PFSK-1 (cell line): ENCODE data around the gene RARB.

ENCODE experiments used
- FOXP2 ChIP-seq: optimal IDR thresholded peaks from 2 replicates; pipeline ENCODE3; 2011; ENCODE audit warnings: borderline replicate concordance, control low read depth, inconsistent platforms; ENCODE audit not compliant: insufficient read depth; ENCODE audit errors: extremely low read length, extremely low read depth
- POLR2AphosphoS5 ChIP-seq: IDR thresholded peaks from 2 replicates; pipeline ENCODE4 v1.6.1; 2012; ENCODE audit warnings: low read depth, mild to moderate bottlenecking, control low read depth, low read length, moderate library complexity
- REST ChIP-seq, 2 experiments: IDR thresholded peaks; 2 replicates each; pipeline versions ENCODE4 v1.6.1 to v1.8.0; 2011 to 2012; ENCODE audit warnings: low read depth in 2 of 2, low read length in 2 of 2, control low read depth in 1 of 2, inconsistent platforms in 1 of 2, mild to moderate bottlenecking in 1 of 2, moderate library complexity in 1 of 2; ENCODE audit not compliant: insufficient read depth in 1 of 2
- SIN3A ChIP-seq: IDR thresholded peaks from 2 replicates; pipeline ENCODE4 v1.6.1; 2012; ENCODE audit warnings: mild to moderate bottlenecking, low read length, moderate library complexity, borderline replicate concordance; ENCODE audit not compliant: insufficient read depth
- TAF1 ChIP-seq: IDR thresholded peaks from 2 replicates; pipeline ENCODE4 v1.6.1; 2012; ENCODE audit warnings: low read length, control low read depth, borderline replicate concordance; ENCODE audit not compliant: insufficient read depth

DNA sequence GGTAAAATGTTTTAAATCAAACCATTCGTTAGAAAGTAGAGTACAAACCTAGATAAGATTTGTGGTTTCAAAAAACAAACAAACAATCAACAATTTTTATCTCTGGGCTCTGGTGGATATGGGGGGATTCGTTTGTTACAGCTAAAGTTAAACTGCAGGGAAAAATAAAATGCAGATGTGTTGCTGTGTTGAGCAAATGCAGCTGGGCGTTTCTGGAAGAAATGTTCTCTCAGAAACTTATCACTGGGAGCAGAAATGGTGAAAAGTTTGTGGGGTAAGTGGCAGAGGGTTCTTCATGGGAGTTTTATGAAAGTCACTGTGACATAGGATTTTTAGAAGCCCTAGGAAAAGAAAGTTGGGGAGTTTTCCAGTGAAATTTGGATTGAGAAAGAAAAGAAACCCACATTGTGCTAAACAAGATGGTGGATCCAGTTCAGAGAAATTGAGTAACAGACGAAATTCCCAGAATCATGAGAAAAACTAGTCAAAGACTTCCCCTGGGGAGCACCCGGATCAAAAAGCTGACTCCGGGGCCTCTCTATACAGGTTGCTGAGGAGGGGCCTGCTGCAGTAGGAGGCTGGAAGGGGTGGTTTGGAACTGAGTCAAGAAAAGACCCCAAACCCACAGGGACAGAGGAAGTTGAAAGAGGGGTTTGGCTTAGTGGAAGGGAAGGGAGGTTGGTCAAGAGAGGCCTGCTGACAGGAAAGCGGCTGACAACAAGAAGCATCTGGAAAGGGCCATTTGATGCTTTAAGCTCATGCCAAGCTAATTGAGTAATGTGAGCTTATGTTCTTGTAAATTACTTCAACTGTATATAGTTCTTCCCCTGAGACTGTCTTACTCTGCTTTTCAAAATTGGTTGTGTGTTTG, 108.7 kb downstream of the RARB start:
- TF ChIP-seq TAF1 = no peak
- TF ChIP-seq POLR2AphosphoS5 = no peak
- TF ChIP-seq REST (IDR thresholded peaks at IDR 0.05; ENCODE audit: insufficient read depth in 1 of 2, low read depth in 2 of 2, low read length in 2 of 2) = no peak
- TF ChIP-seq SIN3A = no peak
- TF ChIP-seq FOXP2 = no peak
